Epithelial cell of proximal tubule (primary cell): ENCODE data around the gene NUDC. TPM values are rescaled to one million over a fixed set of nuclear protein-coding genes. Genes with fewer than 3 reads are reported as not detected.
"Not testable (repeated sequence)": the region's sequence is repeated elsewhere in the genome, so short reads cannot be mapped to it uniquely, and the experiment has no call there.

Experiments
- DNase-seq: peaks from one replicate; pipeline ENCODE4 v3.0.0-alpha.2; 2011; ENCODE audit warnings: low read depth
- H3K4me3 ChIP-seq: 2 replicates; pipeline ENCODE4 v1.5.1; 2011; ENCODE audit warnings: low read depth, mild to moderate bottlenecking, low read length
- total RNA-seq: library from RNA; depleted of rRNA; stranded (reverse); fragments of >200 nt; gene quantifications from 2 replicates; pipeline ENCODE4 v1.2.3, GENCODE V29; 2015
- TF ChIP-seq, protein P1 (sequence below): conservative IDR thresholded peaks from 2 replicates; pipeline ENCODE4 v1.5.1; 2012; ENCODE audit warnings: low read depth, mild to moderate bottlenecking, low read length

The NUDC gene
- total RNA-seq, 1 donor from 2014 or later: 139 TPM

DNA sequence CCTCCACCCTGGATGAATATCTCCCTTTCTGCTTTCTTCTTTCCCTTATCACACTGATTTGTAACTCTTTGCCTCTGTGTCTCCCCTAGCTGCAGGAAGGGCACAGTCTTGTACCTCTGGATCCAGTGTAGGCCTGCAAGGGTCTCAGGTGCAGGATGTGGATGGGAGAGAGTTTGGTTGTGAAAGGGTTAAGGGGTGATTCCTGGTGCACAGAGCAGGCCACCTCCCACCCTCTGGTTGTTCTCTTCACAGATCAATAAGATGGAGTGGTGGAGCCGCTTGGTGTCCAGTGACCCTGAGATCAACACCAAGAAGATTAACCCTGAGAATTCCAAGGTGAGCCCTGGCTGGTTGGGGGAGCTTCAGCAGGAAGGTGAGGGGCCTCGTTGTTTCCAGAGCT, 23.6 kb downstream of the NUDC start:
- TF ChIP-seq, protein P1, sequence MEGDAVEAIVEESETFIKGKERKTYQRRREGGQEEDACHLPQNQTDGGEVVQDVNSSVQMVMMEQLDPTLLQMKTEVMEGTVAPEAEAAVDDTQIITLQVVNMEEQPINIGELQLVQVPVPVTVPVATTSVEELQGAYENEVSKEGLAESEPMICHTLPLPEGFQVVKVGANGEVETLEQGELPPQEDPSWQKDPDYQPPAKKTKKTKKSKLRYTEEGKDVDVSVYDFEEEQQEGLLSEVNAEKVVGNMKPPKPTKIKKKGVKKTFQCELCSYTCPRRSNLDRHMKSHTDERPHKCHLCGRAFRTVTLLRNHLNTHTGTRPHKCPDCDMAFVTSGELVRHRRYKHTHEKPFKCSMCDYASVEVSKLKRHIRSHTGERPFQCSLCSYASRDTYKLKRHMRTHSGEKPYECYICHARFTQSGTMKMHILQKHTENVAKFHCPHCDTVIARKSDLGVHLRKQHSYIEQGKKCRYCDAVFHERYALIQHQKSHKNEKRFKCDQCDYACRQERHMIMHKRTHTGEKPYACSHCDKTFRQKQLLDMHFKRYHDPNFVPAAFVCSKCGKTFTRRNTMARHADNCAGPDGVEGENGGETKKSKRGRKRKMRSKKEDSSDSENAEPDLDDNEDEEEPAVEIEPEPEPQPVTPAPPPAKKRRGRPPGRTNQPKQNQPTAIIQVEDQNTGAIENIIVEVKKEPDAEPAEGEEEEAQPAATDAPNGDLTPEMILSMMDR: no peak
- H3K4me3 ChIP-seq: no peak overlapping the region
- DNase-seq: no peak

DNA sequence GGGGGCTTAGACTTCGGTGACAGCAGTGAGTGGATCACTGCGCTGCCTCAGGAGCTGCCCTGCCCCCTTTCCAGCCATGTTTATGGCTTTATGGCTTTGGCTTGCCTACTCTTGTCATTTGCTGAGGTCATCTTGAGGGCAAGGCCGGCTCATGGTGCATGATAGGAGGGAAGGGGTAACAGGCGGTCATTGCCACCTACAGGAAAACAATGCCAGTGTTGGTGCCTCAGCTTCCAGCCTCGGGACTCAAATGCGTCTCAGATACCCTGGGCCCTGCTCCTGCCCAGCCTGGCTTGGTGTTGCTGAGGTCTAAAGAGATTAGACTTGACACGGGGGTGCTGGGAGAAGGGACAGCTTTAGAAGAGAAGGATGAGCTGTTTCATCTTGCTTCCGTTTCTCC, 24.2 kb downstream of the NUDC start:
- no peak overlapping the region for H3K4me3 ChIP-seq
- no peak for DNase-seq
- TF ChIP-seq, protein P1: no peak

DNA sequence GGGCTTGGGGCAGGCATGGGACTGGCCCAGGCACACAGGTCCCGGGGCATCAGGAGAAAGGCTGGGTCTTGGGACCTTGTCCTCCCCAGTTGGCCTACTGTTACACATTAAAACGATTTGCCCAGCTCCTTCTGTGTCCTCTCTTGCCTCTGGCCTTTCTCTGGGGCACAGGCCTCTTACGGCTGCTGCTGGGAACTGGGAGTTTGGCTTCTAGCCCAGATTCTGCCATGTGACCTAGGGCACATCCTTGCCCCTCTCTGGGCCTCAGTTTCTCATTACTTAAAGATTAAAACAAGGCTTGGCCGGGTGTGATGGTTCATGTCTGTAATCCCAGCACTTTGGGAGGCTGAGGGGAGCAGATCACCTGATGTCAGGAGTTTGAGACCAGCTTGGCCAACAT, 24.7 kb downstream of the NUDC start:
- DNase-seq: no peak
- TF ChIP-seq, protein P1: no peak
- H3K4me3 ChIP-seq: no peak overlapping the region

DNA sequence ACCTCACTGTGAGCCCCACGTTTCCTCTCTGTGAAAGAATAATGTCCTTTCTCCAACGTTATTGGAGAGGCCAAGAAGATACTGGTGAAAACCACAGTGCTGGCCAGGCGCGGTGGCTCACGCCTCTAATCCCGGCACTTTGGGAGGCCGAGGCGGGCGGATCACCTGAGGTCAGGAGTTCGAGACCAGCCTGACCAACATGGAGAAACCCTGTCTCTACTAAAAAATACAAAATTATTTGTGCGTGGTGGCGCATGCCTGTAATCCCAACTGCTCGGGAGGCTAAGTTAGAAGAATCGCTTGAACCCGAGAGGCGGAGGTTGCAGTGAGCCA, 27.1 kb downstream of the NUDC start:
- not testable (repeated sequence) for H3K4me3 ChIP-seq, DNase-seq

DNA sequence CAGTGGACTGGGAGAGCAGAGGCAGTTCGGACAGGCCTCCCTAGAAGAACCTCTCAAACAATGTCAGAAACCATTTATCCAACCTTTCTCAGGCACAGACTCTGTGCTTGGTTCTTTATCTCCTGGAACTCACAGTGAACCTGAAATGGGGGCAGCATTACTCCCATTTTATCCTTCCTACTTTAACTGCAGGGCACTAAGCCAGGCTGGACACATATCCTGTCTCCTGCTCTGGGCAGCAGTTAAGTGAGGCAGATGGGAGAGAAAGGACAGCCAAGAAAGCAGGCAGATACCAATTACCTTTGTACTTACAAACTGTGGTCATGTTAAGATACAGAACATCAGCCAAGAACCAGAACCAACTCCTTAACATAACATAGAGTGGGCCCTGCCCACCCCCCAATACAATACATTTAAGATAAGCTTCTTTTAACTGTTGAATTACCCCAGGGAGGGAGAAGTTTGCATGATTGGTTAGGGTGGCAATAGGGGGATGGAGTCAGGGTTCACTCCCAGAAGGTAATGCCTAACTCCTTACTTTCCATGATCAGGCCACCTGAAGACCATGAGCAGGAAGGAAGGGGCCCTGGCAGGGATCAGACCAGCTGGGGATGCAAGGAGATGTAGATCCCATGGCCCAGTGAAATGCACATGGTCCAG, 27.9 kb downstream of the NUDC start:
- no peak for DNase-seq
- TF ChIP-seq, protein P1: no peak
- H3K4me3 ChIP-seq: no peak overlapping the region

DNA sequence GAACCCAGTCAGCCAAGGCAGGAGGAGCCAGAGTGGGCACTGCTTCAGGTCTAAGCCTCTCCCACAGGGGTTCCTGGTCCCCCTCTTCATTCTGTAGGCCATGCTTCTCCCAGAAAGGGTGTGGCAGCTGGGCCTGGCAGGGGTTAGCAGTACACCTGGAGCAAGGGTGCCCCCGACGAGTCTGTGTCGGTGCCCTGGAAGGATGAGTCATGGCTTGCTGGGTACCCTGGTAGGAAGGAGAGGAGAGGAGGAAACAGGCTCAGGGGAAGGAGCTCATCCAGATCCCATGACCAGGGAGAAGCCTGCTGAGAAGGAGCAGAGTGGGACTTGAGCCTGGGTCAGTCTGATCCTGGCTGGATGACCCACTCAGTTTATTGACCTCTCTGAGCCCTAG, 28.4 kb downstream of the NUDC start:
- TF ChIP-seq, protein P1: no peak
- no peak for DNase-seq

DNA sequence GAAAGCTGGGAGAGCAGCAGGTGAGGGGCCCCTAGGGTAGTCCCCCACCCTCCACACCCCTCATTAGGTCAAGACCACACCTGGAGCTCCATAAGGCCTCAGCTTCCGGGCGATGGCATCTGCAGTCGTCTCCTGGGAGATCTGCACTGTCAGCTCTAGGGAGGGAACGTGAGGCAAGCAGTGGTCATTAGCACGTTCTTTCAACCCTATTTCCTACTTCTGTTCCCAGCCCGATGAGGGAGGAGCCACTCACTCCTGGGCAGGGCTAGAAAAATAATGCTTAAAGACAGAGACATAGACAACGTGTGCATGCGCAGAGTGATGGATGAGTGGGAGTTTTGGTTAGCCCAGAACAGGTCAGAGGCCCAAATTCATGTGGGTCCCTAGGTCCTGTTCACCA, 29.1 kb downstream of the NUDC start:
- DNase-seq: no peak
- no peak overlapping the region for H3K4me3 ChIP-seq
- TF ChIP-seq, protein P1: no peak

More for the DNA sequence above, 28.4 kb downstream of the NUDC start:
- no peak overlapping the region for H3K4me3 ChIP-seq
